ENCODE measurements around the gene ABT1.

GRCh38 chr6:26576929-26577719 lies 19.6 kb upstream of the ABT1 start:
- TF ChIP-seq CTCF (IDR thresholded peaks at IDR 0.05; ENCODE audit: insufficient read depth, low read length) (no peak), REST (IDR thresholded peaks at IDR 0.05; ENCODE audit: insufficient replicate concordance, low read depth) (no peak), GABPA (IDR thresholded peaks at IDR 0.05; ENCODE audit: low read depth) (no peak), POLR2AphosphoS5 (IDR thresholded peaks at IDR 0.05; ENCODE audit: low read depth) (no peak)
